Activated CD4-positive, alpha-beta T cell treated with anti-CD3 and anti-CD28 coated beads, Interleukin-2, amount 10 ng/mL, durations not matched to agents 24 days and 14 days (primary cell): ENCODE measurements around the gene HOXC10. TPM values are rescaled to one million over a fixed set of nuclear protein-coding genes. Genes with fewer than 3 reads are reported as not detected.

Experiments
- DNase-seq: peaks from one replicate; pipeline ENCODE4 v3.0.0; 2022
- H3K27ac Mint-ChIP-seq: one replicate; pipeline ENCODE4 v1.8.0; 2022; ENCODE audit warnings: mild to moderate bottlenecking, mixed read lengths
- H3K27me3 Mint-ChIP-seq: one replicate; pipeline ENCODE4 v1.8.0; 2022; ENCODE audit warnings: mixed read lengths
- H3K36me3 Mint-ChIP-seq: one replicate; pipeline ENCODE4 v1.8.0; 2022; ENCODE audit warnings: low read depth, mild to moderate bottlenecking, mixed read lengths
- H3K4me1 Mint-ChIP-seq: one replicate; pipeline ENCODE4 v1.8.0; 2021; ENCODE audit warnings: mixed read lengths
- H3K4me3 Mint-ChIP-seq: one replicate; pipeline ENCODE4 v1.8.0; 2022; ENCODE audit warnings: mild to moderate bottlenecking, moderate library complexity, mixed read lengths
- H3K9me3 Mint-ChIP-seq: one replicate; pipeline ENCODE4 v1.8.0; 2021; ENCODE audit warnings: mixed read lengths
- intact Hi-C: fragments of 100-400 bp; cut with micrococcal nuclease; formaldehyde crosslinking; loops from one replicate; pipeline ENCODE4 v1.15.1; 2023
- total RNA-seq: library from RNA; stranded (reverse); gene quantifications from 2 replicates; pipeline ENCODE4 v1.2.3, GENCODE V29; 2022

Gene HOXC10
- total RNA-seq, 1 donor from 2014 or later = not detected

- intact Hi-C loops = loop anchor here (1.0 kb wide), 1 partner anchor 9 kb away; the partner anchor contains the start of gene HOTAIR
- Mint-ChIP-seq H3K27ac (peak overlapping the region; percentile 15), H3K9me3 (peaks cover under 1% of the 10 kb centered on the region), H3K4me1 (peaks cover 13% of the 10 kb centered on the region), H3K4me3 (no peak overlapping the region), H3K36me3 (no peaks in the 10 kb centered on the region), H3K27me3 (peaks cover 89% of the 10 kb centered on the region)
- no peak for DNase-seq
These were observed 19.5 kb upstream of the HOXC10 start for GRCh38 chr12:53965281-53966084.

GRCh38 chr12:53966085-53966384, 18.9 kb upstream of the HOXC10 start:
- no peak overlapping the region for H3K4me3 Mint-ChIP-seq
- no peak for DNase-seq
- intact Hi-C loops = loop anchor here (1.0 kb wide), 1 partner anchor 8 kb away; the partner anchor contains the start of gene HOTAIR
- H3K9me3 Mint-ChIP-seq = no peaks in the 10 kb centered on the region
- H3K27me3 Mint-ChIP-seq = peaks cover 92% of the 10 kb centered on the region
- H3K4me1 Mint-ChIP-seq = peaks cover 13% of the 10 kb centered on the region
- no peaks in the 10 kb centered on the region for H3K36me3 Mint-ChIP-seq
- no peak overlapping the region for H3K27ac Mint-ChIP-seq

GRCh38 chr12:53966385-53967133, 18.4 kb upstream of the HOXC10 start:
- DNase-seq = no peak
- Mint-ChIP-seq H3K4me1 (peaks cover 13% of the 10 kb centered on the region), H3K4me3 (no peak overlapping the region), H3K27me3 (peaks cover 95% of the 10 kb centered on the region), H3K27ac (no peak overlapping the region), H3K9me3 (no peaks in the 10 kb centered on the region), H3K36me3 (peaks cover 1% of the 10 kb centered on the region)
- intact Hi-C loops = loop anchor here (1.0 kb wide), 1 partner anchor 8 kb away; the partner anchor contains the start of gene HOTAIR

- peaks cover 13% of the 10 kb centered on the region for H3K4me1 Mint-ChIP-seq
- H3K9me3 Mint-ChIP-seq = no peaks in the 10 kb centered on the region
These were observed 17.5 kb upstream of the HOXC10 start for GRCh38 chr12:53967421-53967925.

GRCh38 chr12:53968214-53969127, 16.5 kb upstream of the HOXC10 start:
- H3K9me3 Mint-ChIP-seq = peaks cover 6% of the 10 kb centered on the region
- intact Hi-C loops = no loop called here
- no peak for DNase-seq
- H3K4me3 Mint-ChIP-seq = no peak overlapping the region
- H3K4me1 Mint-ChIP-seq = peaks cover 17% of the 10 kb centered on the region
- no peak overlapping the region for H3K27ac Mint-ChIP-seq
- peaks cover 7% of the 10 kb centered on the region for H3K36me3 Mint-ChIP-seq
- H3K27me3 Mint-ChIP-seq = peaks cover 96% of the 10 kb centered on the region

More at GRCh38 chr12:53967421-53967925, 17.5 kb upstream of the HOXC10 start:
- no peak overlapping the region for H3K4me3 Mint-ChIP-seq
- peaks cover 1% of the 10 kb centered on the region for H3K36me3 Mint-ChIP-seq
- H3K27ac Mint-ChIP-seq = no peak overlapping the region
- no peak for DNase-seq
- H3K27me3 Mint-ChIP-seq = peaks cover 96% of the 10 kb centered on the region
- intact Hi-C loops = no loop called here

GRCh38 chr12:53969588-53970259, 15.2 kb upstream of the HOXC10 start:
- no peak for DNase-seq
- H3K27me3 Mint-ChIP-seq = peaks cover 91% of the 10 kb centered on the region
- intact Hi-C loops = loop anchor here (5.0 kb wide), 1 partner anchor 43 kb away; no protein-coding TSS in a partner anchor
- H3K4me3 Mint-ChIP-seq = no peak overlapping the region
- H3K4me1 Mint-ChIP-seq = peaks cover 11% of the 10 kb centered on the region
- peaks cover 7% of the 10 kb centered on the region for H3K36me3 Mint-ChIP-seq
- no peak overlapping the region for H3K27ac Mint-ChIP-seq
- peaks cover 6% of the 10 kb centered on the region for H3K9me3 Mint-ChIP-seq

GRCh38 chr12:53970451-53970850, 14.5 kb upstream of the HOXC10 start:
- intact Hi-C loops = loop anchor here (5.0 kb wide), 1 partner anchor 42 kb away; no protein-coding TSS in a partner anchor
- DNase-seq = no peak
- H3K4me1 Mint-ChIP-seq = peaks cover 13% of the 10 kb centered on the region
- peaks cover 6% of the 10 kb centered on the region for H3K9me3 Mint-ChIP-seq
- H3K4me3 Mint-ChIP-seq = no peak overlapping the region
- H3K36me3 Mint-ChIP-seq = peaks cover 7% of the 10 kb centered on the region
- H3K27ac Mint-ChIP-seq = no peak overlapping the region
- peaks cover 88% of the 10 kb centered on the region for H3K27me3 Mint-ChIP-seq

GRCh38 chr12:53971129-53971528, 13.8 kb upstream of the HOXC10 start:
- H3K9me3 Mint-ChIP-seq = peaks cover 6% of the 10 kb centered on the region
- no peak overlapping the region for H3K27ac Mint-ChIP-seq
- no peak for DNase-seq
- intact Hi-C loops = loop anchor here (5.0 kb wide), 1 partner anchor 41 kb away; no protein-coding TSS in a partner anchor
- H3K4me3 Mint-ChIP-seq = no peak overlapping the region
- peaks cover 15% of the 10 kb centered on the region for H3K4me1 Mint-ChIP-seq
- peaks cover 88% of the 10 kb centered on the region for H3K27me3 Mint-ChIP-seq
- peaks cover 7% of the 10 kb centered on the region for H3K36me3 Mint-ChIP-seq

GRCh38 chr12:53971686-53972085, 13.3 kb upstream of the HOXC10 start:
- Mint-ChIP-seq H3K4me1 (peaks cover 10% of the 10 kb centered on the region), H3K9me3 (peaks cover 6% of the 10 kb centered on the region), H3K27ac (peak overlapping the region; percentile 25), H3K4me3 (no peak overlapping the region), H3K36me3 (peaks cover 7% of the 10 kb centered on the region), H3K27me3 (peaks cover 88% of the 10 kb centered on the region)
- DNase-seq = no peak
- intact Hi-C loops = loop anchor here (5.0 kb wide), 1 partner anchor 41 kb away; no protein-coding TSS in a partner anchor

- no peak for DNase-seq
- intact Hi-C loops = loop anchor here (5.0 kb wide), 1 partner anchor 40 kb away; no protein-coding TSS in a partner anchor
- Mint-ChIP-seq H3K36me3 (peaks cover 7% of the 10 kb centered on the region), H3K4me1 (peaks cover 9% of the 10 kb centered on the region), H3K27ac (peak overlapping the region; percentile 25), H3K9me3 (peaks cover 6% of the 10 kb centered on the region), H3K4me3 (no peak overlapping the region), H3K27me3 (peaks cover 90% of the 10 kb centered on the region)
These were observed 12.7 kb upstream of the HOXC10 start for GRCh38 chr12:53972152-53972702.

- peaks cover 90% of the 10 kb centered on the region for H3K27me3 Mint-ChIP-seq
- no peak for DNase-seq
- peaks cover 9% of the 10 kb centered on the region for H3K4me1 Mint-ChIP-seq
- peaks cover 6% of the 10 kb centered on the region for H3K9me3 Mint-ChIP-seq
- H3K36me3 Mint-ChIP-seq = peaks cover 7% of the 10 kb centered on the region
- intact Hi-C loops = loop anchor here (5.0 kb wide), 1 partner anchor 40 kb away; no protein-coding TSS in a partner anchor
- peak within 1 kb of the TSS; percentile 43 for H3K4me3 Mint-ChIP-seq
- peak within 1 kb of the TSS; percentile 78 for H3K27ac Mint-ChIP-seq
These were observed 12.2 kb upstream of the HOXC10 start, which contains the start of gene HOXC11 for GRCh38 chr12:53972722-53973235. TSS of gene HOXC11 (plus strand) at chr12:53973126. CDS start at chr12:53973242, 116 bp downstream.
